SH-SY5Y (cell line): ENCODE results near the gene ZSCAN10.

Experiments
- GATA2 ChIP-seq: IDR thresholded peaks from 2 replicates; pipeline ENCODE4 v1.6.1; 2011; ENCODE audit warnings: mild to moderate bottlenecking, low read depth, low read length
- GATA3 ChIP-seq: IDR thresholded peaks from 2 replicates; pipeline ENCODE4 v1.6.1; 2011; ENCODE audit warnings: low read depth, mild to moderate bottlenecking, low read length, moderate library complexity

Gene ZSCAN10

DNA sequence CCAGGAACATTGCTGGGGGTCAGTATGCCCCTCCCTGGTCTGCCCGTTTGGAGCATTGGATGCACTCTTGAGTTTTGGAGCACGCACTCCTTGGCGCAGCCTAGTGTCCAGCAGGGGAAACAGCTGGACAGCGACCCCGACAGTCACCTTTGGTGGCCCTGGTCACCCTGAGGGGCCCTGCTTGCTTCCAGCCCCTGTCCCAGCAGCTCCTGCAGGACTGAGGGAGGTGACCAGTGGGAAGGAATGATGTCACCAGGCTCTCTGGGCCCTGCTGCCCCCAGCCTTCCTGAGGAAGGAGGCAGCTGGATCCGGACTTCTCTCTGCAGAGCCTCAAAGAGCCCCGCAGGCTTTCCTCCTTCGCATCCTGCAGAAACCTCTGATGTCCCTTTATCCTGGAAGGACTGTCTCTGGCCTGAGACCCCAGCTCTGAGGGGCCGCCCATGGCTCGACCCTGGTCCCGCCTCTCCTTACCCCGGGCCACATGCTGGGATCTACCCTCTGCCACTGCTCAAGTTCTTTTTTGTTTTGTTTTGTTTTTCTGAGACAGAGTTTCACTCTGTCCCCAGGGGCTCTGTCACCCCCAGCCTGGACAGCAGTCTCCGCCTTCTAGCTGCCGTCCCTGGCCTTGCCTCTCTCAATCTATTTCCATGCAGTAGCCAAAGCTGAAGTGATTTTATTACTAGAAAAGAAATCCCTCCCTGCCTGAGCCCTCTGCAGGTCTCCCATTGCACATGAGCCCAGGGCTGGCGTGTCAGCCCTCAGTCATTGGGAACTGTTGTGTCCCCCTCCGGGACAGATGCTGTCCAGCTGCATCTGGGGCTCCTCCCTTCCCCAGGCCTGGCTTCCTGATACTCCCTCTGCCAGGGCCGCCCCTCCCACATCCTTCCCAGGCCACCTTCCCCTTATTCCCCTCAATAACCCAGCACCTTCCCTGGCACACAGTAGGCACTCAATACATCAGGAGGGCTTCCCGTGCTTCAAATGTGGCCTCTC, 11.6 kb downstream of the ZSCAN10 start:
- TF ChIP-seq GATA2: no peak

GRCh38 chr16:3086596-3087242, 12.4 kb downstream of the ZSCAN10 start:
- TF ChIP-seq GATA3 (no peak), GATA2 (no peak)

- TF ChIP-seq GATA3 (no peak), GATA2 (no peak)
Observed at GRCh38 chr16:3085868-3086595, 13.1 kb downstream of the ZSCAN10 start.

DNA sequence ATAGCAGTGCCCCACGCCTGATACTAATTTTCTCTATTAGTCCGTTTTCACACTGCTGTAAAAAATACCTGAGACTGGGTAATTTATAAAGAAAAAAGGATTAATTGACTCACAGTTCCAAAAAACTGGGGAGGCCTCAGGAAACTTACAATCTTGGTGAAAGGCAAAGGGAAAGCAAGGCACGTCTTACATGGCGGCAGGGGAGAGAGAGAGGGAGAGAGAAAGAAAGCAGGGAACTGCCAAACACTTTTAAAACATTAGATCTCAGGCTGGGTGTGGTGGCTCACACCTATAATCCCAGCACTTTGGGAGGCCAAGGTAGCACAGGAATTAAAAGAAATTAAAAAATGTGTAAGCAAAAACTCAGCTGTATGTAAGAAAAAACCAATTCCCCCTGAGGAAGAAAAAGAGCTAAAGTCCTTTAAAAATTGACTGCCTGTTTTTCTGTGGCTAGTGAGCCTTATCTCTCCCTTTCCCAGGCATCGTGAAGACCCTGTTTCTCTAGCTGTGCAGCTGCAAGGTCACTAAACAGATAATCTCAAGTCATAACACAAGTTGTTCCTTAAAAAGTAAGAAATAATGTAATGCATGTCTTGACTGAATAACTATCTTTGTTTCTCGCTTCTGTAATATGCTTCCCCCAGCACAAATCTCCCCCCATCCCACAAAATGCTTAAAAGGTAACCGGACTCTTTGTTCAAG, 14.0 kb downstream of the ZSCAN10 start:
- TF ChIP-seq GATA2 (no peak), GATA3 (no peak)

DNA sequence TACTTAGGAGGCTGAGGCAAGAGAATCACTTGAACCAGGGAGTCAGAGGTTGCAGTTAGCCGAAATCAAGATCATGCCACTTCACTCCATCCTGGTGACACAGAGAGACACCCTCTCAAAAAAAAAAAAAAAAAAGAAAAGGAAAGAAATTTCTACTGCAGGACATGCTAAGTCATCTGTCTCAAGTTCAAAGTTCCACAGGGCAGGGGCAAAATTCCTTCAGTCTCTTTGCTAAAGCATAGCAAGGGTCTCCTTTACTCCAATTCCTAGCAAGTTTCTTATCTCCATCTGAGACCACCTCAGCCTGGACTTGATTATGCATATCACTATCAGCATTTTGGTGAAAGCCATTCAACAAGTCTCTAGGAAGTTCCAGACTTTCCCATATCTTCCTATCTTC, 14.6 kb downstream of the ZSCAN10 start:
- TF ChIP-seq GATA3: no peak
- no peak for TF ChIP-seq GATA2

DNA sequence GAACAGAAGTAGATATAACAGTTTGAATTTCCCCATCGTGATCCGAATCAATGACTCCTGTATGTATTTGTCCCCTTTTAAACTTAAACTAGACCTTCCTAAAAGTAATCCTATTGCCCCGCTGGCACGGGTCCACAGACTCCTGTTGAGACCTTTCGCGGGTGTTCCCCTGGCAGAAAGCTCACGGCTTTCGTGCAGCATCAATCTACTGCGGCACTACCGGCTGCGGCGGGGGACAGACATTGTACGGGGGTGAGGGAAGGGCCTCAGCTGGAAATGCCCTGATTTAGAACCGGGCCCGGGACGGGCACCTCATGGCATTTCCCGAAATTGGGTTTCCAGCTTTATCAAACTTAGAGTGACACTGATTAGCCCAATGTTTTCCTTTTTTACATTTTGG, 19.1 kb downstream of the ZSCAN10 start:
- TF ChIP-seq GATA3: no peak
- no peak for TF ChIP-seq GATA2

GRCh38 chr16:3076577-3076976, 22.5 kb downstream of the ZSCAN10 start:
- TF ChIP-seq GATA2 (no peak), GATA3 (no peak)

GRCh38 chr16:3075523-3075915, 23.6 kb downstream of the ZSCAN10 start:
- no peak for TF ChIP-seq GATA3

- TF ChIP-seq GATA3 (no peak), GATA2 (no peak)
Observed at GRCh38 chr16:3074860-3075522, 24.1 kb downstream of the ZSCAN10 start.

DNA sequence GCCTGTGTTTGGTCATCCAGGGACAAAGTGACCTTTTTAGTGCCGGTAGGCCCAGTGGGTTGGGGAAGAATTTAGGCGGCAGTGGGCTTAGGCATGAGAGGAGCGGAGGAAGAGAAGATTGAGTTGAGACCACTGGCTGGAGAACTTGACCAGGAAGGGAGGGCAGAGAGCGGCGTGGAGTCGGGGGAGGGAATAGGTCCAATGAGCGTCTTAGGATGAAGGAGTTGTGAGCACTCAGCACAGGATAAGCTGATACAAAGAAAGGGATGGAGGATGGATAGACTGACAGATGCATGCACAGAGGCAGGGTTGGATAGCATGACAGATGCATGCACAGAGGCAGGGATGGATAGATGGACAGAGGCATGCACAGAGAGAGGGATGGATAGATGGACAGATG, 25.6 kb downstream of the ZSCAN10 start:
- no peak for TF ChIP-seq GATA2
- TF ChIP-seq GATA3: no peak

DNA sequence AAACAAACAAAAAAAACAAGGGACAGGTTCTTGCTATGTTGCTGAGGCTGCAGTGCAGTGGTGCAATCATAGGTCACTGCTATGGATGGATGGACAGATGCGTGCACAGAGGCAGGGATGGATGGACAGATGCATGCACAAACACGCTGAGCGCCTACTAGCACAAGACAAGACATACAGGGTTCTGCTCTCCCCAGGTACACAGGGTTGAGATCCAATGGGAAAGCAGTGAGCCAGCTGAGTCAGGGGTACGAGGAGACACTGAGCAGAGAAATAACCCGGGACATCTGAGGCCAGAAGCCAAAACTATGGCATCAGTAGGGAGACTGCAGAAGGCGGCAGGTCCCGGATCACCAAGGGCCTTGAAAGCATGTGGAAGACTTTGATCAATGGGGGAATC, 27.4 kb downstream of the ZSCAN10 start:
- no peak for TF ChIP-seq GATA2

DNA sequence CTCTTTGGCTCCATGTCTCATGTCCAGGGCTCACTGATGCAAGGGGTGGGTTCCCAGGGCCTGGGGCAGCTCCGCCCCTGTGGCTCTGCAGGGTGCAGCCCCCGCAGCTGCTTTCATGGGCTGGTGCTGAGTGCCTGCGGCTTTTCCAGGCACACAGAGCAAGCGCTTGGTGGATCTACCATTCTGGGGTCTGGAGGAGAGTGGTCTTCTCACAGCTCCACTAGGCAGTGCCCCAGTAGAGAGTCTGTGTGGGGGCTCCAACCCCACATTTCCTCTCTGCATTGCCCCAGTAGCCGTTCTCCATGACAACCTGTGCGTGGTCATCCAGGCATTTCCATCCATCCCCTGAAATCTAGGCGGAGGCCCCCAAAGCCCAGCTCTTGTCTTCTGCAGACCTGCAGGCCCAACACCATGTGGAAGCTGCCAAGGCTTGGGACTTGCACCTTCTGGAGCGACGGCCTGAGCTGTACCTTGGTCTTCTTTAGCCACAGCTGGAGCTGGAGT, 28.4 kb downstream of the ZSCAN10 start:
- TF ChIP-seq GATA2 (no peak), GATA3 (no peak)

- no peak for TF ChIP-seq GATA2
- no peak for TF ChIP-seq GATA3
Observed at GRCh38 chr16:3068487-3068886, 30.6 kb downstream of the ZSCAN10 start.
